Measurements from ENCODE around the gene FARSA. TPM values are rescaled to one million over a fixed set of nuclear protein-coding genes. Genes with fewer than 3 reads are reported as not detected.

FARSA gene
- total and polyA plus RNA-seq, 9 donors: 32.5 to 48.8 (median 44.4) TPM

Other genes starting within 250 kb of the FARSA start
- not detected for gene GNG14, start 245.7 kb downstream of the FARSA start, total RNA-seq
- gene GNG14, start 245.7 kb downstream of the FARSA start, polyA plus RNA-seq (ENCODE audit: insufficient read depth in 1 of 8, insufficient read length in 8 of 8, low replicate concordance in 1 of 8): under 1 TPM in 1 of 8 donors, not detected in 7; 0.33 TPM
- 3.9 TPM for gene FBXW9, start 237.1 kb downstream of the FARSA start, total RNA-seq
- 1 to 10 TPM; 4.1 to 5.7 (median 4.7) TPM for gene FBXW9, start 237.1 kb downstream of the FARSA start, polyA plus RNA-seq (ENCODE audit: insufficient read depth in 1 of 8, insufficient read length in 8 of 8, low replicate concordance in 1 of 8)
- gene TNPO2, start 209.8 kb downstream of the FARSA start, total RNA-seq: 19.6 TPM
- 10 to 100 TPM; 45.9 to 68.6 (median 56.5) TPM for gene TNPO2, start 209.8 kb downstream of the FARSA start, polyA plus RNA-seq (ENCODE audit: insufficient read depth in 1 of 8, insufficient read length in 8 of 8, low replicate concordance in 1 of 8)
- gene TRIR, start 199.0 kb downstream of the FARSA start, total RNA-seq: 208 TPM
- 100 to 1,000 TPM; 188 to 237 (median 203) TPM for gene TRIR, start 199.0 kb downstream of the FARSA start, polyA plus RNA-seq (ENCODE audit: insufficient read depth in 1 of 8, insufficient read length in 8 of 8, low replicate concordance in 1 of 8)
- 37.6 TPM for gene GET3, start 196.2 kb downstream of the FARSA start, total RNA-seq
- gene GET3, start 196.2 kb downstream of the FARSA start, polyA plus RNA-seq (ENCODE audit: insufficient read depth in 1 of 8, insufficient read length in 8 of 8, low replicate concordance in 1 of 8): 10 to 100 TPM; 42.8 to 58.7 (median 51.6) TPM
- not detected for gene BEST2, start 181.9 kb downstream of the FARSA start, total RNA-seq
- under 1 TPM in 2 of 8 donors, not detected in 6; 0.13 to 0.16 TPM for gene BEST2, start 181.9 kb downstream of the FARSA start, polyA plus RNA-seq (ENCODE audit: insufficient read depth in 1 of 8, insufficient read length in 8 of 8, low replicate concordance in 1 of 8)
- gene HOOK2, start 158.2 kb downstream of the FARSA start, total RNA-seq: 19.1 TPM
- 10 to 100 TPM; 13.1 to 40.8 (median 24.0) TPM for gene HOOK2, start 158.2 kb downstream of the FARSA start, polyA plus RNA-seq (ENCODE audit: insufficient read depth in 1 of 8, insufficient read length in 8 of 8, low replicate concordance in 1 of 8)
- gene JUNB, start 142.2 kb downstream of the FARSA start, total RNA-seq: 39.1 TPM
- gene JUNB, start 142.2 kb downstream of the FARSA start, polyA plus RNA-seq (ENCODE audit: insufficient read depth in 1 of 8, insufficient read length in 8 of 8, low replicate concordance in 1 of 8): 100 to 1,000 TPM in 1 of 8 donors, 10 to 100 TPM in 7; 17.8 to 157 (median 66.9) TPM
- 191 TPM for gene PRDX2, start 131.9 kb downstream of the FARSA start, total RNA-seq
- 100 to 1,000 TPM; 143 to 189 (median 171) TPM for gene PRDX2, start 131.9 kb downstream of the FARSA start, polyA plus RNA-seq (ENCODE audit: insufficient read depth in 1 of 8, insufficient read length in 8 of 8, low replicate concordance in 1 of 8)
- 5.1 TPM for gene THSD8, start 131.6 kb downstream of the FARSA start, total RNA-seq
- gene THSD8, start 131.6 kb downstream of the FARSA start, polyA plus RNA-seq (ENCODE audit: insufficient read depth in 1 of 8, insufficient read length in 8 of 8, low replicate concordance in 1 of 8): 1 to 10 TPM in 7 of 8 donors, under 1 TPM in 1; 0.84 to 4.8 (median 2.9) TPM
- gene RNASEH2A, start 127.1 kb downstream of the FARSA start, total RNA-seq: 12.6 TPM
- 10 to 100 TPM; 19.4 to 31.5 (median 23.3) TPM for gene RNASEH2A, start 127.1 kb downstream of the FARSA start, polyA plus RNA-seq (ENCODE audit: insufficient read depth in 1 of 8, insufficient read length in 8 of 8, low replicate concordance in 1 of 8)
- not detected for gene RTBDN, start 99.1 kb downstream of the FARSA start, total RNA-seq
- gene RTBDN, start 99.1 kb downstream of the FARSA start, polyA plus RNA-seq (ENCODE audit: insufficient read depth in 1 of 8, insufficient read length in 8 of 8, low replicate concordance in 1 of 8): under 1 TPM in 2 of 8 donors, not detected in 6; 0.06 to 0.24 TPM
- gene MAST1, start 95.2 kb downstream of the FARSA start, total RNA-seq: 0.09 TPM
- gene MAST1, start 95.2 kb downstream of the FARSA start, polyA plus RNA-seq (ENCODE audit: insufficient read depth in 1 of 8, insufficient read length in 8 of 8, low replicate concordance in 1 of 8): under 1 TPM; 0.23 to 0.90 (median 0.61) TPM
- 7.7 TPM for gene DNASE2, start 52.3 kb downstream of the FARSA start, total RNA-seq
- gene DNASE2, start 52.3 kb downstream of the FARSA start, polyA plus RNA-seq (ENCODE audit: insufficient read depth in 1 of 8, insufficient read length in 8 of 8, low replicate concordance in 1 of 8): 10 to 100 TPM in 5 of 8 donors, 1 to 10 TPM in 3; 5.7 to 12.3 (median 10.1) TPM
- 0.31 TPM for gene KLF1, start 46.5 kb downstream of the FARSA start, total RNA-seq
- gene KLF1, start 46.5 kb downstream of the FARSA start, polyA plus RNA-seq (ENCODE audit: insufficient read depth in 1 of 8, insufficient read length in 8 of 8, low replicate concordance in 1 of 8): 1 to 10 TPM in 4 of 8 donors, under 1 TPM in 4; 0.32 to 1.5 (median 1.0) TPM
- gene GCDH, start 42.6 kb downstream of the FARSA start, total RNA-seq: 16.8 TPM
- 10 to 100 TPM; 20.2 to 43.3 (median 29.3) TPM for gene GCDH, start 42.6 kb downstream of the FARSA start, polyA plus RNA-seq (ENCODE audit: insufficient read depth in 1 of 8, insufficient read length in 8 of 8, low replicate concordance in 1 of 8)
- 0.40 TPM for gene SYCE2, start 14.4 kb downstream of the FARSA start, total RNA-seq
- gene SYCE2, start 14.4 kb downstream of the FARSA start, polyA plus RNA-seq (ENCODE audit: insufficient read depth in 1 of 8, insufficient read length in 8 of 8, low replicate concordance in 1 of 8): 1 to 10 TPM; 1.5 to 3.4 (median 2.5) TPM
- gene CALR, start 4.9 kb upstream of the FARSA start, total RNA-seq: 401 TPM
- 100 to 1,000 TPM; 380 to 643 (median 446) TPM for gene CALR, start 4.9 kb upstream of the FARSA start, polyA plus RNA-seq (ENCODE audit: insufficient read depth in 1 of 8, insufficient read length in 8 of 8, low replicate concordance in 1 of 8)
- gene RAD23A, start 12.2 kb upstream of the FARSA start, total RNA-seq: 92.7 TPM
- 100 to 1,000 TPM in 7 of 8 donors, 10 to 100 TPM in 1; 98.5 to 136 (median 125) TPM for gene RAD23A, start 12.2 kb upstream of the FARSA start, polyA plus RNA-seq (ENCODE audit: insufficient read depth in 1 of 8, insufficient read length in 8 of 8, low replicate concordance in 1 of 8)
- 24.4 TPM for gene GADD45GIP1, start 23.5 kb upstream of the FARSA start, total RNA-seq
- gene GADD45GIP1, start 23.5 kb upstream of the FARSA start, polyA plus RNA-seq (ENCODE audit: insufficient read depth in 1 of 8, insufficient read length in 8 of 8, low replicate concordance in 1 of 8): 10 to 100 TPM; 40.2 to 63.6 (median 49.2) TPM
- 0.04 TPM for gene DAND5, start 35.9 kb upstream of the FARSA start, total RNA-seq
- under 1 TPM in 6 of 8 donors, not detected in 2; 0.07 to 0.23 (median 0.18) TPM for gene DAND5, start 35.9 kb upstream of the FARSA start, polyA plus RNA-seq (ENCODE audit: insufficient read depth in 1 of 8, insufficient read length in 8 of 8, low replicate concordance in 1 of 8)
- gene NFIX, start 61.8 kb upstream of the FARSA start, total RNA-seq: 38.1 TPM
- 100 to 1,000 TPM in 6 of 8 donors, 10 to 100 TPM in 2; 82.6 to 140 (median 113) TPM for gene NFIX, start 61.8 kb upstream of the FARSA start, polyA plus RNA-seq (ENCODE audit: insufficient read depth in 1 of 8, insufficient read length in 8 of 8, low replicate concordance in 1 of 8)
- gene LYL1, start 169.1 kb upstream of the FARSA start, total RNA-seq: 5.0 TPM
- gene LYL1, start 169.1 kb upstream of the FARSA start, polyA plus RNA-seq (ENCODE audit: insufficient read depth in 1 of 8, insufficient read length in 8 of 8, low replicate concordance in 1 of 8): 1 to 10 TPM; 3.7 to 6.7 (median 5.7) TPM
- 20.0 TPM for gene TRMT1, start 183.0 kb upstream of the FARSA start, total RNA-seq
- gene TRMT1, start 183.0 kb upstream of the FARSA start, polyA plus RNA-seq (ENCODE audit: insufficient read depth in 1 of 8, insufficient read length in 8 of 8, low replicate concordance in 1 of 8): 10 to 100 TPM; 22.1 to 31.5 (median 27.4) TPM
- gene NACC1, start 184.6 kb upstream of the FARSA start, total RNA-seq: 12.9 TPM
- 10 to 100 TPM; 16.6 to 23.4 (median 19.9) TPM for gene NACC1, start 184.6 kb upstream of the FARSA start, polyA plus RNA-seq (ENCODE audit: insufficient read depth in 1 of 8, insufficient read length in 8 of 8, low replicate concordance in 1 of 8)
- 33.6 TPM for gene STX10, start 216.7 kb upstream of the FARSA start, total RNA-seq
- gene STX10, start 216.7 kb upstream of the FARSA start, polyA plus RNA-seq (ENCODE audit: insufficient read depth in 1 of 8, insufficient read length in 8 of 8, low replicate concordance in 1 of 8): 10 to 100 TPM; 38.0 to 54.5 (median 47.8) TPM
- gene IER2, start 216.7 kb upstream of the FARSA start, total RNA-seq: 18.2 TPM
- 100 to 1,000 TPM in 2 of 8 donors, 10 to 100 TPM in 6; 38.7 to 161 (median 93.3) TPM for gene IER2, start 216.7 kb upstream of the FARSA start, polyA plus RNA-seq (ENCODE audit: insufficient read depth in 1 of 8, insufficient read length in 8 of 8, low replicate concordance in 1 of 8)